Sigmoid colon (tissue), 7 donors: ENCODE results near the gene HAO2. TPM values are rescaled to one million over a fixed set of nuclear protein-coding genes. Genes with fewer than 3 reads are reported as not detected.

Experiments
- DNase-seq: peaks from one replicate; pipeline ENCODE4 v3.0.0-alpha.2; 2019
- H3K27ac ChIP-seq, 4 donors: fragments of 200-600 bp; sonication (generic); one replicate each; pipeline ENCODE4 v1.5.1; 2016 to 2019; ENCODE audit warnings: mild to moderate bottlenecking in 1 of 4
- H3K27me3 ChIP-seq, 3 donors: fragments of 200-600 bp; sonication (generic); one replicate each; pipeline ENCODE4 v1.5.1; 2019; ENCODE audit warnings: mild to moderate bottlenecking in 1 of 3
- H3K36me3 ChIP-seq, 4 donors: fragments of 200-600 bp; sonication (generic); one replicate each; pipeline ENCODE4 v1.5.1; 2016 to 2019
- H3K4me1 ChIP-seq, 4 donors: fragments of 200-600 bp; sonication (generic); one replicate each; pipeline ENCODE4 v1.5.1; 2017 to 2019
- H3K4me3 ChIP-seq, 4 donors: fragments of 200-600 bp; sonication (generic); one replicate each; pipeline ENCODE4 v1.5.1; 2017 to 2019; ENCODE audit warnings: mild to moderate bottlenecking in 2 of 4, moderate library complexity in 1 of 4
- H3K9me3 ChIP-seq, 4 donors: fragments of 200-600 bp in 3 of 4; sonication (generic) in 3 of 4; one replicate each; pipeline versions ENCODE4 v1.5.1 to v1.6.1; 2013 to 2019
- EP300 ChIP-seq, 4 donors: sonication (generic); formaldehyde crosslinking; IDR thresholded peaks; one replicate each; pipeline ENCODE4 v1.6.1; 2017; ENCODE audit warnings: antibody characterized with exemption in 4 of 4
- POLR2A ChIP-seq, 2 donors: fragments of 450-650 bp; IDR thresholded peaks; one replicate each; pipeline ENCODE4 v1.6.1; 2016; ENCODE audit warnings: antibody characterized with exemption in 2 of 2, mild to moderate bottlenecking in 2 of 2, moderate library complexity in 2 of 2
- POLR2AphosphoS5 ChIP-seq, 4 donors: sonication (generic); formaldehyde crosslinking; IDR thresholded peaks; one replicate each; pipeline ENCODE4 v1.6.1; 2017; ENCODE audit warnings: antibody characterized with exemption in 4 of 4
- WGBS, 2 donors: extraction: QIAGEN DNeasy Blood & Tissue Kit; methylation state at CpG; one replicate each; pipeline ENCODE4 v1.1.7; 2013; 5-methylcytosine and 5-hydroxymethylcytosine counted together
- intact Hi-C: fragments of 100-400 bp; cut with DNase I; formaldehyde crosslinking; loops from one replicate; pipeline ENCODE4 v1.15.1; 2023
- polyA plus RNA-seq, 3 donors: library from polyadenylated mRNA; stranded (reverse); fragments of 200-250 nt; gene quantifications; one replicate each; pipeline ENCODE4 v1.2.3, GENCODE V29; 2013
- total RNA-seq, 4 donors: library from RNA; depleted of rRNA; stranded (reverse); fragments of >200 nt; gene quantifications; one replicate each; pipeline ENCODE4 v1.1.0, GENCODE V29; 2016
- TF ChIP-seq, protein P1 (sequence below), 4 experiments: fragments of 450-650 bp in 3 of 4; fragments of 200-600 bp in 1 of 4; IDR thresholded peaks; one replicate each; pipeline ENCODE4 v1.5.1; 2016 to 2019; ENCODE audit warnings: antibody characterized with exemption in 4 of 4, mild to moderate bottlenecking in 3 of 4, moderate library complexity in 2 of 4
- donor health status: healthy with polysubstance abuse.
- donor health status: Bipolar disorder and iron deficiency.
- donor health status: healthy.

The HAO2 gene
- total and polyA plus RNA-seq, 7 donors: not detected

DNA sequence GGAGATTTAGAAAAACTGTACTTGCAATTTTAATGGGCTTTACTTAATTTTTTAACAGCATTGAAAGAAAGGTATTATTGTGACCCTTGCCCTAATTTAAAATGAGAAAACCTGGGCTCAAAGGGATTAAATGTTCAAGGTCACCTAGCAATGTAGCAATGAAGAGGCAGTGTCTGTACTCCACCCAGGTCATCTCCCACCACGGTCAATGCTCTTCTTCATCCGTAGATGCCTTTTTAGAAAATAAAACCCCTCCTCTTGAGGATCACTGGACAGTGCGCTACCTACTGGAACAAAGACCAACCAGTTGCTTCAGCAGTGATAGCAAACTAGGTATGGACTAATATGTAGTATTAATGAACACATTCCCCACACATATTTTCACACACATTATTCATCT lies 29.8 kb upstream of the HAO2 start:
- peaks cover 0 to 6% (median 0%) of the 10 kb centered on the region in 4 donors for H3K4me1 ChIP-seq
- no peak for DNase-seq
- H3K27me3 ChIP-seq: no peaks in the 10 kb centered on the region
- no peaks in the 10 kb centered on the region for H3K36me3 ChIP-seq
- H3K4me3 ChIP-seq: no peak overlapping the region
- no peak overlapping the region for H3K27ac ChIP-seq
- no peaks in the 10 kb centered on the region for H3K9me3 ChIP-seq
- intact Hi-C loops: no loop called here
- 90 to 92% methylated on average over 3 of the region's 3 CpGs for WGBS, 2 donors
- TF ChIP-seq POLR2A (IDR thresholded peaks at IDR 0.05) (no peak), POLR2AphosphoS5 (IDR thresholded peaks at IDR 0.05) (no peak), EP300 (IDR thresholded peaks at IDR 0.05) (no peak)
- TF ChIP-seq, protein P1, sequence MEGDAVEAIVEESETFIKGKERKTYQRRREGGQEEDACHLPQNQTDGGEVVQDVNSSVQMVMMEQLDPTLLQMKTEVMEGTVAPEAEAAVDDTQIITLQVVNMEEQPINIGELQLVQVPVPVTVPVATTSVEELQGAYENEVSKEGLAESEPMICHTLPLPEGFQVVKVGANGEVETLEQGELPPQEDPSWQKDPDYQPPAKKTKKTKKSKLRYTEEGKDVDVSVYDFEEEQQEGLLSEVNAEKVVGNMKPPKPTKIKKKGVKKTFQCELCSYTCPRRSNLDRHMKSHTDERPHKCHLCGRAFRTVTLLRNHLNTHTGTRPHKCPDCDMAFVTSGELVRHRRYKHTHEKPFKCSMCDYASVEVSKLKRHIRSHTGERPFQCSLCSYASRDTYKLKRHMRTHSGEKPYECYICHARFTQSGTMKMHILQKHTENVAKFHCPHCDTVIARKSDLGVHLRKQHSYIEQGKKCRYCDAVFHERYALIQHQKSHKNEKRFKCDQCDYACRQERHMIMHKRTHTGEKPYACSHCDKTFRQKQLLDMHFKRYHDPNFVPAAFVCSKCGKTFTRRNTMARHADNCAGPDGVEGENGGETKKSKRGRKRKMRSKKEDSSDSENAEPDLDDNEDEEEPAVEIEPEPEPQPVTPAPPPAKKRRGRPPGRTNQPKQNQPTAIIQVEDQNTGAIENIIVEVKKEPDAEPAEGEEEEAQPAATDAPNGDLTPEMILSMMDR (IDR thresholded peaks at IDR 0.05): no peak

DNA sequence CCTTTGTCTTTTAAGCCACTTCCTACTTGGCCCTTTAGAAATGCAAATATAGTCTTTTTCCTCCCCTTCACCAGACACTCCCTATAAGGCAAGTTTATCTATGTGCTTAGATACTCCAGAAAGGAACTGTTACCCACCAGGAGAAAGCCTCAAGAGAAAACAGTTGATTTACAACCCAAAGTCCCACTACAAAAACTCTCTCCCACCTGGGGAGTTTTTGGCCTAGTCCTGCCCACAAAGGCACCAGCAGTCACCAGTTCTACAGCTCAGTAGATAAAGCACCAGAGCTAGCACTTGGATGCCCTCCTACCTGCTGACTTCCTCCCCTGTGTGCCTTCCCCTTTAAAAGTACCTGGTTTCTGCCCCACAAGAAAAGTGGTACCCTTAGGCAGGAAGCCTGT lies 27.7 kb upstream of the HAO2 start:
- intact Hi-C loops: no loop called here
- Histone ChIP-seq H3K4me1 (peaks cover 0 to 6% (median 0%) of the 10 kb centered on the region in 4 donors), H3K27ac (no peak overlapping the region), H3K36me3 (no peaks in the 10 kb centered on the region), H3K4me3 (no peak overlapping the region), H3K9me3 (no peaks in the 10 kb centered on the region), H3K27me3 (no peaks in the 10 kb centered on the region)
- TF ChIP-seq EP300 (IDR thresholded peaks at IDR 0.05) (no peak), POLR2AphosphoS5 (IDR thresholded peaks at IDR 0.05) (no peak), POLR2A (IDR thresholded peaks at IDR 0.05) (no peak)
- TF ChIP-seq, protein P1 (IDR thresholded peaks at IDR 0.05): no peak
- DNase-seq: no peak

DNA sequence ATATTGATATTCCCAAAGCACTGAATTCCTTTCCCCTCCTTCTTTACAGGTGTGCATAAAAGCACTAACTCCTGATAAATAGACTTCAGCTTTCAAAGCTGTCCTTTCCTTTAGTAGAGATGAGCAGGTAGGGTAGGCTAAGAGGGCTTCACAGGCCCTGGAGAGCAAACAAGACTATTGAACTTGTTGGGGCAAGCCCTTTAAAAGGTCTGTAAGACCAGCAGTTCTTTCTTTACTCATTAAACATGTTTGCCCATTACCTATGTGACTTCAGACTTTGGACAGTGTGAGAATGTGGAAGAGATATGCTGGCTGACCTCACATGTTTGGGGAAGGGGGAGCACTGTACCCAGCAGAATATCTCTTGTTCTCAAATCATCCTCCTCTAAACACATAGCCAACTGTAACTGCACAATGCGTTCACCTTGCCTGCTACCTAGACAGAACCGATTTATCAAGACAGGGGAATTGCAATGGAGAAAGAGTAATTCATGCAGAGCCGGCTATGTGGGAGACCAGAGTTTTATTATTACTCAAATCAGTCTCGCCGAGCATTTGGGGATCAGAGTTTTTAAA lies 27.1 kb upstream of the HAO2 start:
- H3K9me3 ChIP-seq: no peaks in the 10 kb centered on the region
- no peak for DNase-seq
- H3K36me3 ChIP-seq: no peaks in the 10 kb centered on the region
- H3K4me1 ChIP-seq: peaks cover 0 to 6% (median 0%) of the 10 kb centered on the region in 4 donors
- TF ChIP-seq EP300 (IDR thresholded peaks at IDR 0.05) (no peak), POLR2AphosphoS5 (IDR thresholded peaks at IDR 0.05) (no peak), POLR2A (IDR thresholded peaks at IDR 0.05) (no peak)
- TF ChIP-seq, protein P1 (IDR thresholded peaks at IDR 0.05): no peak
- intact Hi-C loops: no loop called here
- H3K27me3 ChIP-seq: no peaks in the 10 kb centered on the region
- H3K27ac ChIP-seq: no peak overlapping the region
- H3K4me3 ChIP-seq: no peak overlapping the region
- WGBS, 2 donors: 83 to 88% methylated on average over 5 of the region's 5 CpGs

DNA sequence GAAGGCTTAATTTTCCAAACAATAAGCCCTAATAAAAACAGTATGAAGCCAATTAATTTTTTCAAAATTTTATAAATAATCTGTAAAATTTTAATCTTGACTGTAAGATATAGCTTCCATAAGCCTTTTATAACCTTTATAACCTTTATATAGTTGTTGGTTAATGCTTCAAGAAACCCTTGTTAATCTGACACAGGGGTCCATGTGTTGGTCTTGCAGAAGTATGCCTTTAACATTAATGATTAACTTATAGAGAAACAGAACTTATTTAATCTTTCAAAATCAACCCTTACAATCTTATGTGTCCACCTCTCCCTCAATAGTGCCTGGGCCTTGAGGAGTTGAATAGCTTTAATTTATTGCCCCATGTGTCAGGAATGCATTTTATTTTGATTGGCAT lies 23.2 kb upstream of the HAO2 start:
- no peaks in the 10 kb centered on the region for H3K4me1 ChIP-seq

More for the DNA sequence above, 23.2 kb upstream of the HAO2 start:
- Histone ChIP-seq H3K36me3 (no peaks in the 10 kb centered on the region), H3K9me3 (no peaks in the 10 kb centered on the region), H3K4me3 (no peak overlapping the region), H3K27ac (no peak overlapping the region), H3K27me3 (no peaks in the 10 kb centered on the region)
- TF ChIP-seq EP300 (IDR thresholded peaks at IDR 0.05): no peak
- TF ChIP-seq POLR2A (IDR thresholded peaks at IDR 0.05): no peak
- TF ChIP-seq, protein P1 (IDR thresholded peaks at IDR 0.05): no peak
- no peak for TF ChIP-seq POLR2AphosphoS5 (IDR thresholded peaks at IDR 0.05)
- intact Hi-C loops: no loop called here
- no peak for DNase-seq
